ENCODE results near the gene RAB11FIP2. TPM values are rescaled to one million over a fixed set of nuclear protein-coding genes. Genes with fewer than 3 reads are reported as not detected.

Gene RAB11FIP2, protein sequence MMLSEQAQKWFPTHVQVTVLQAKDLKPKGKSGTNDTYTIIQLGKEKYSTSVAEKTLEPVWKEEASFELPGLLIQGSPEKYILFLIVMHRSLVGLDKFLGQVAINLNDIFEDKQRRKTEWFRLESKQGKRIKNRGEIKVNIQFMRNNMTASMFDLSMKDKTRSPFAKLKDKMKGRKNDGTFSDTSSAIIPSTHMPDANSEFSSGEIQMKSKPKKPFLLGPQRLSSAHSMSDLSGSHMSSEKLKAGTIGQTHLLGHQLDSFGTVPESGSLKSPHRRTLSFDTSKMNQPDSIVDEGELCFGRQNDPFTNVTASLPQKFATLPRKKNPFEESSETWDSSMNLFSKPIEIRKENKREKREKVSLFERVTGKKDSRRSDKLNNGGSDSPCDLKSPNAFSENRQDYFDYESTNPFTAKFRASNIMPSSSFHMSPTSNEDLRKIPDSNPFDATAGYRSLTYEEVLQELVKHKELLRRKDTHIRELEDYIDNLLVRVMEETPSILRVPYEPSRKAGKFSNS
- 21.7 and 29.3 TPM in 2 replicates for polyA plus RNA-seq (2011; rRNA removed)
- polyA plus RNA-seq (2012; cell fraction: cytosol; rRNA removed) = 3.3 and 4.3 TPM in 2 replicates
- polyA plus RNA-seq (2012; cell fraction: nucleus; rRNA removed) = 1.6 and 2.8 TPM in 2 replicates
- polyA plus RNA-seq (2017; fragmentation: RNase III; extraction: RNeasy Plus Mini Kit Qiagen cat#74134 plus additional on column Dnase treatment) = 10.0 to 11.2 TPM (median 11.1 TPM) in 3 replicates
- polyA minus RNA-seq (2011; rRNA and poly(A)+ RNA removed) = 6.3 and 8.9 TPM in 2 replicates

DNA sequence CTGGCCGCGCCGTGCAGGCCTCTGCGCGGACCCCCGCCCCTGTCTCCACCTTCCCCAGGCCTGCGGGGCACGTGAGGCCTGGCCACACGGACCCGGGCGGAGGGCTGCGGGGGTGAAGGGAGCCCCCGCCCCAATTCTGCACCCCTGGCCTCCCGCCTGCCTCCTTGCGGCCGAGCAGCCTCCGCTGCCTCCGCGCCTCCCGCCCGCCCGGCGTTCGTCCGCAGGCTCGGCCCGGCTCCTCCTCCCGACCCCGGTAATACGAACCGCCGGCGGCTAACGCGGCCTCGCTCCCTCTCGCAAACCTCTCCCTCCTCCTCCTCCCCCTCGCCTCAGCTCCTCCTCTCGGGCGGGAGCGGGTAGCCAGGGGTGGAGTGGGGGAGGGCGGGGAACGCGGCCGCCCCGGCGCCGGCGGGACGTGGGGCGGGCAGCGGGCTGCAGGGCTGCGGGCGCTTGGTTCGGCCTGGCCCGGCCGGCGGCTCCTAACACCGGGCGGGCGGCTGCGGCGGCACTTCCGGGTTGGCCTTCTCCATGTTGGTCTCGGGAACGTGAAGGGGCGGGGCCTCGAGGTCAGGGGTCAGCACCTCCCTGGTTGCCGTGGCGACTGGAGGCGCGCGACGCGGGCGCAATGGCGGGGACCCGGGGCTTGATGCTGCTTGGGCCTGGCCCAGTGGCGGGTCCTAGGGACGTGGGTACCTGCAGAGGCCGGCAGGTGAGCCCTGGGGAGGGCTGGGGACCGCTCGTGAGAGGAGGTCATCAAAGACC, at the start of gene RAB11FIP2:
Gene RAB11FIP2 (minus strand): TSS at position 547 of the 762 bp plus-strand sequence. CDS start 778 bp downstream, outside the sequence.
- ATAC-seq = peak; percentile 92
- CTCF ChIA-PET = interaction anchor here (1.3 kb wide), 1 partner anchor 127 kb away, joined by 3 read pairs; no protein-coding TSS in a partner anchor
- TF ChIP-seq EHF (CRISPR knock-in tag; IDR thresholded peaks at IDR 0.05) (no peak), ZFP36 (IDR thresholded peaks at IDR 0.05; ENCODE audit: borderline replicate concordance, partially characterized antibody) (no peak), CHD2 (IDR thresholded peaks at IDR 0.05; ENCODE audit: low read length, partially characterized antibody) (no peak), KDM1A (IDR thresholded peaks at IDR 0.05; ENCODE audit: low read depth) (no peak), POLR2AphosphoS2 (conservative IDR thresholded peaks at IDR 0.05; ENCODE audit: low read length) (no peak), MYC (IDR thresholded peaks at IDR 0.05; ENCODE audit: borderline replicate concordance, low read length) (peak; percentile 37; the same call in 1 of the 2 replicates), JUN (IDR thresholded peaks at IDR 0.05) (peak in 1 of 2 experiments; percentile 82; a peak in 1 of 5 replicates), RFX5 (IDR thresholded peaks at IDR 0.05) (no peak), TP53 (CRISPR knock-in tag; IDR thresholded peaks at IDR 0.05) (no peak), PHF8 (IDR thresholded peaks at IDR 0.05; ENCODE audit: borderline replicate concordance, low read depth) (peak; percentile 86), BHLHE40 (IDR thresholded peaks at IDR 0.05; ENCODE audit: low read depth, low read length) (0 out of 2 replicates have a peak, but pooled peaks have one; percentile 36), SREBF2 (IDR thresholded peaks at IDR 0.05) (no peak), GATA3 (IDR thresholded peaks at IDR 0.05; ENCODE audit: borderline replicate concordance) (no peak), MAX (IDR thresholded peaks at IDR 0.05) (peak; percentile 59), BCL3 (IDR thresholded peaks at IDR 0.05) (peak; percentile 68; the same call in 2 of the 3 replicates), RARB (CRISPR knock-in tag; IDR thresholded peaks at IDR 0.05) (no peak), POLR2A (IDR thresholded peaks at IDR 0.05; ENCODE audit: low read length) (peak; percentile 67), ELK1 (IDR thresholded peaks at IDR 0.05; ENCODE audit: low read depth, low read length) (no peak), ZSCAN20 (CRISPR knock-in tag; IDR thresholded peaks at IDR 0.05) (no peak), RNF2 (IDR thresholded peaks at IDR 0.05; ENCODE audit: borderline replicate concordance, low read depth) (no peak), NFE2L2 (conservative IDR thresholded peaks at IDR 0.05; ENCODE audit: low read length) (no peak)
- TF ChIP-seq, protein P1, sequence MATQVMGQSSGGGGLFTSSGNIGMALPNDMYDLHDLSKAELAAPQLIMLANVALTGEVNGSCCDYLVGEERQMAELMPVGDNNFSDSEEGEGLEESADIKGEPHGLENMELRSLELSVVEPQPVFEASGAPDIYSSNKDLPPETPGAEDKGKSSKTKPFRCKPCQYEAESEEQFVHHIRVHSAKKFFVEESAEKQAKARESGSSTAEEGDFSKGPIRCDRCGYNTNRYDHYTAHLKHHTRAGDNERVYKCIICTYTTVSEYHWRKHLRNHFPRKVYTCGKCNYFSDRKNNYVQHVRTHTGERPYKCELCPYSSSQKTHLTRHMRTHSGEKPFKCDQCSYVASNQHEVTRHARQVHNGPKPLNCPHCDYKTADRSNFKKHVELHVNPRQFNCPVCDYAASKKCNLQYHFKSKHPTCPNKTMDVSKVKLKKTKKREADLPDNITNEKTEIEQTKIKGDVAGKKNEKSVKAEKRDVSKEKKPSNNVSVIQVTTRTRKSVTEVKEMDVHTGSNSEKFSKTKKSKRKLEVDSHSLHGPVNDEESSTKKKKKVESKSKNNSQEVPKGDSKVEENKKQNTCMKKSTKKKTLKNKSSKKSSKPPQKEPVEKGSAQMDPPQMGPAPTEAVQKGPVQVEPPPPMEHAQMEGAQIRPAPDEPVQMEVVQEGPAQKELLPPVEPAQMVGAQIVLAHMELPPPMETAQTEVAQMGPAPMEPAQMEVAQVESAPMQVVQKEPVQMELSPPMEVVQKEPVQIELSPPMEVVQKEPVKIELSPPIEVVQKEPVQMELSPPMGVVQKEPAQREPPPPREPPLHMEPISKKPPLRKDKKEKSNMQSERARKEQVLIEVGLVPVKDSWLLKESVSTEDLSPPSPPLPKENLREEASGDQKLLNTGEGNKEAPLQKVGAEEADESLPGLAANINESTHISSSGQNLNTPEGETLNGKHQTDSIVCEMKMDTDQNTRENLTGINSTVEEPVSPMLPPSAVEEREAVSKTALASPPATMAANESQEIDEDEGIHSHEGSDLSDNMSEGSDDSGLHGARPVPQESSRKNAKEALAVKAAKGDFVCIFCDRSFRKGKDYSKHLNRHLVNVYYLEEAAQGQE (IDR thresholded peaks at IDR 0.05) = no peak
- no peak for FAIRE-seq
- peak; percentile 88 to 93 for DNase-seq (ENCODE audit: low read depth in 1 of 2, low spot score in 1 of 2)
- 0% methylated on average over 12 of the region's 83 CpGs for WGBS (ENCODE audit: missing lambda C conversion rate)
- POLR2A ChIA-PET = no interaction called here
- peaks cover 42% of the 10 kb centered on the region for H3K4me1 ChIP-seq
- H3K4me3 ChIP-seq = peak within 1 kb of the TSS; percentile 98
- no peaks in the 10 kb centered on the region for H3K9me3 ChIP-seq
- H3K27ac ChIP-seq = peak within 1 kb of the TSS; percentile 97 to 100
- H3K4me2 ChIP-seq = peak within 1 kb of the TSS; percentile 88

Measured in A549 (cell line).